ENCODE measurements around the gene SPOCK2. TPM values are rescaled to one million over a fixed set of nuclear protein-coding genes. Genes with fewer than 3 reads are reported as not detected.

The SPOCK2 gene
- polyA plus RNA-seq, 1 donor from 2014 or later = 65.5 TPM

GRCh38 chr10:72098836-72099599 lies 10.7 kb upstream of the SPOCK2 start:
- Mint-ChIP-seq H3K9me3 (no peaks in the 10 kb centered on the region), H3K36me3 (peaks cover 23% of the 10 kb centered on the region), H3K4me3 (no peak overlapping the region), H3K27me3 (no peaks in the 10 kb centered on the region), H3K4me1 (peaks cover 0 to 5% (median 0%) of the 10 kb centered on the region in 3 donors), H3K27ac (no peak overlapping the region)

DNA sequence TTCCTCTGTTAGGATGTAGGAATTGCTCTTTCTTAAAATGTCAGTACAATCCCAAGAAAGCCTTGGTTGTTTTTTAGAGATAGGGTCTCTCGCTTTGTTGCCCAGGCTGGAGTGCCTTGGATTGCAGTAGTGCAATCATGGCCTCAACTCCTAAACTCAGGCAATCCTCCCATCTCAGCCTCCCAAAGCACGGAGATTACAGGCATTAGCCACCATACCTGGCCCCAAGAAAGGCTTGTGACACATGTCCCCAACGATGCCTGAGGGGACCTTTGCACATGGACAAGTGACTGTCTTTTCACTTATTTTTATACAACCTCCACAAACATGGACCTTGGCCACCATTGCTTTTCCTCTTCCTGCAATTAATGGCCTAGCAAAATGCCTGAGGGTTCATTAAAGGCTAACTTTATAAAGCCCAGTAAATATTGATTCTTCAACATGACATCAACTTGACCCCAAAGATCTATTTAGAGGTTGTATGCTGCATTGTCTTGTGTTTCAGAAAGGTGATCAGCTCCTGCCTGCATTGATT lies 10.0 kb upstream of the SPOCK2 start:
- Mint-ChIP-seq H3K4me3 (no peak overlapping the region), H3K36me3 (peaks cover 19% of the 10 kb centered on the region), H3K27me3 (no peaks in the 10 kb centered on the region), H3K27ac (no peak overlapping the region), H3K9me3 (no peaks in the 10 kb centered on the region), H3K4me1 (peaks cover 0 to 5% (median 0%) of the 10 kb centered on the region in 3 donors)

DNA sequence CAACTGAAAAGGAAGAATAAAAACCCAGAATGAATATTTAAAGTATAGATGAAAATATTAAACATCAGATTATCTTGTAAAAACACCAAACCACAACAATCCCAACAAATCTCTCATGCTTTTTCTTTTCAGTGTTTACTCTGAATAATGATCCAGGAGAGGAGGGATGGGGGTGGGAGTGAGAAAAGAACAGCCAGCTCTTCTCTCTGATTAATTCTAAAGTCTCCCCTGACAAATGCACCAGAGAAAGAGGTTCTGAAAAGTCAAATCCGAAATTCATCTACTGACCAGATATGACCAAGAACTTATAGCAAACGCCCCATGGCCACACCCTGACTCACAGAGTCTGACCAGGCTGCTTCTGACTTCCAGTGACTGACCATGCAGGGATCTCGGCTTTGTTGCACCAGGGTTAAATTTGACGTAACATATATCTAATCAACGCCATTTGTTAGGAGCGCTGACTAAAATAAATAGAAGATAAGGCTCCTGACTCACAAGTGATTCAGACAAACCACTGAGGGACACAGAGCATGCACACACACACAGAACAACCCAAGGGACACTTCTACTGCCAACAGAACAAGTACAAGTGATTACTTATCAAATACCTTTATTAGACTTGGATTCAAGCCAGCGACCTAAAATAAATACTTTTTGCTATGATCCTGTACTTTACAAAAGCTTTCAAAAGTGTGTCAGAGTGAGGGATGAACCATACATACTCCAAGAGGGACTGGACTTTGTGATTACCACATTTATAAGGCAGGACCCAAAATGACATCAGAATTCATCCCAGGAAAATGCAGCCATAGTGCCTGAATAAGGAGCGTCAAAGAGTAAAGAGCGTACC lies 9.3 kb upstream of the SPOCK2 start:
- Mint-ChIP-seq H3K4me3 (no peak overlapping the region), H3K27me3 (no peaks in the 10 kb centered on the region), H3K36me3 (peaks cover 15% of the 10 kb centered on the region), H3K4me1 (peaks cover 0 to 5% (median 0%) of the 10 kb centered on the region in 3 donors), H3K9me3 (no peaks in the 10 kb centered on the region), H3K27ac (no peak overlapping the region)

DNA sequence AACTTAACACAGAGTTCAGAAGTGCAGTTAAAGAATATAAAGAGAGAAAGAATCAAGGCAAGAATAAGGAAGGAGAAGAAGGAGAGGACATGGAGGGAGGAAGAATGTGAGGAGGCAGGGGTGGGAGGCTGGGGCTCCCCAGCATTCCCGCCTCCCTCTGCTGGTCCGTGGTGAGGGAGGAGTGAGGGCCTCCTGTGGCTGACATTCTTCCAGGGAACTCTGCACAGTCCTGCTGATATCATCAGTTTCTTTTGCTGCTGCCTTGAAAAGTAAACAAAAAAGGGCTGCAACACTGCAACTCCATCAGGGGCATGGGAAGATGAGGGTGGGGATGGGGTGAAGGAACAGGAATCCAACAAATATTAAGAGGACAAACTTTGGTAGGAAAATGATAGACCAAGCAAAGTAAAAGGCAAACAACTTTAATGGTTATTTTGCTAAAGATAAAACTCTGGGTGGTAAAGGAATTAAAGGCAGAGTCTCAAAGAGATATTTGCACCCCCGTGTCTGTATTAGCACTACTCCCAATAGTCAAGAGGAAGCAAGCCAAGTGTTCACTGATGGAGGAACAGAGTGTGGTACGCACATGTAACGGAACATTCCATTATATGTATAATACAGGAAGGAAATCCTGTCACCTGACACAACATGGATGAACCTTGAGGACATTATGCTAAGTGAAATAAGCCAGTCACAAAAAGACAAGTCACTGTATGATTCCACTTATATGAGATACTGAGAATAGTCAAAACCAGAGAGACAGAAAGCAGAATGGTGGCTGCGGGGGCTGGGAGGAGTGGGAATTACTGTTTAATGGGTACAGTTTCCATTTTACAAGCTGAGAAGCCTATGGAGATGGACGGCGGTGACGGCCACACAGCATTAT lies 8.0 kb upstream of the SPOCK2 start:
- Mint-ChIP-seq H3K36me3 (peaks cover 7% of the 10 kb centered on the region), H3K27ac (peak overlapping the region in 2 of 3 donors; percentile 6 to 36)

DNA sequence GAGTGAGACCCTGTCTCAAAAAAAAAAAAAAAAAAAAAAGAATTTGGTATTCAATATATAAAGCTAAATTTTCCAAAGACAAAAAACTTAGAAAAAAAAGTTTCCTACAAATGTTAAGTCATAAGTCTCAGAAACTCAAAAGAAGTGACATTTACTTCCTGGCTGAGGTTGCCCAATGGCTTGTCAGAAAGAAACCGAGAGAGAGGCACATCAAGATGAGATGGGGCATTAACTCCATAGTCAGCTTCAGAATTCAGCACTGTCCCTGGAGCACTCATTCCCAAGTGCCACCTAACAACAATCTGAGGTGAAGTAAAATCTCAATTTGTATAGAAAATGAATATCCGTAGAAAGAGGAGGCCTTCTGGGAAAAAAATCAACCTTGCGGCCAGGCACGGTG lies 6.8 kb upstream of the SPOCK2 start:
- Mint-ChIP-seq H3K27me3 (peaks cover under 1% of the 10 kb centered on the region), H3K4me1 (peaks cover 0 to 6% (median 2%) of the 10 kb centered on the region in 3 donors), H3K4me3 (no peak overlapping the region), H3K9me3 (no peaks in the 10 kb centered on the region), H3K36me3 (peaks cover 7% of the 10 kb centered on the region), H3K27ac (no peak overlapping the region)

More for the DNA sequence above, 8.0 kb upstream of the SPOCK2 start:
- Mint-ChIP-seq H3K4me3 (no peak overlapping the region), H3K4me1 (peaks cover 0 to 5% (median 2%) of the 10 kb centered on the region in 3 donors), H3K9me3 (no peaks in the 10 kb centered on the region), H3K27me3 (no peaks in the 10 kb centered on the region)

GRCh38 chr10:72094574-72094973 lies 6.2 kb upstream of the SPOCK2 start:
- Mint-ChIP-seq H3K27ac (no peak overlapping the region), H3K4me3 (no peak overlapping the region), H3K4me1 (peaks cover 0 to 12% (median 4%) of the 10 kb centered on the region in 3 donors), H3K27me3 (peaks cover 1% of the 10 kb centered on the region), H3K36me3 (peaks cover 4% of the 10 kb centered on the region), H3K9me3 (no peaks in the 10 kb centered on the region)

- Mint-ChIP-seq H3K36me3 (peaks cover 4% of the 10 kb centered on the region), H3K4me3 (no peak overlapping the region), H3K4me1 (peaks cover 2 to 14% (median 12%) of the 10 kb centered on the region in 3 donors), H3K27me3 (peaks cover 1% of the 10 kb centered on the region), H3K27ac (no peak overlapping the region), H3K9me3 (no peaks in the 10 kb centered on the region)
Observed at GRCh38 chr10:72093450-72093849, 5.1 kb upstream of the SPOCK2 start.

DNA sequence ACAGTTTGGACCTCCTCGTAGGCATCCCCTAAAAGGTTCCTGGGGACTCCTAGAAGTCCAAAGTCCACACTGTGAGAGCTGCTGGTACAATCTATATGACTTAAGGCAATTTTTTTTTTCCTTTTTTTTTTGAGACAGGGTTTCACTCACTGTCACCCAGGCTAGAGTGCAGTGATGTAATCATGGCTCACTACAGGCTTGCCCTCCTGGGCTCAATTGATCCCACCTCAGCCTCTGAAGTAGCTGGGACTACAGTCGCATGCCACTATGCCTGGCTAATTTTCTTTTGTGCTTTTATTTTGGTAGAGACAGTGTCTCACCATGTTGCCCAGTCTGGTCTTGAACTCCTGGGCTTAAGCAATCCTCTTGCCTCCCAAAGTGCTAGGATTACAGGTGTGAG lies 4.6 kb upstream of the SPOCK2 start:
- no peak overlapping the region for H3K27ac Mint-ChIP-seq
- H3K36me3 Mint-ChIP-seq = peaks cover 4% of the 10 kb centered on the region
- H3K27me3 Mint-ChIP-seq = peaks cover 1% of the 10 kb centered on the region
- H3K4me1 Mint-ChIP-seq = peaks cover 5 to 17% (median 14%) of the 10 kb centered on the region in 3 donors
- H3K9me3 Mint-ChIP-seq = peaks cover 0 to 2% (median 0%) of the 10 kb centered on the region in 3 donors
- H3K4me3 Mint-ChIP-seq = no peak overlapping the region

- Mint-ChIP-seq H3K27ac (peak overlapping the region in 1 of 3 donors; percentile 29), H3K4me3 (no peak overlapping the region), H3K27me3 (peaks cover 1% of the 10 kb centered on the region), H3K4me1 (peaks cover 5 to 17% (median 14%) of the 10 kb centered on the region in 3 donors), H3K9me3 (peaks cover 0 to 2% (median 0%) of the 10 kb centered on the region in 3 donors), H3K36me3 (peaks cover 4% of the 10 kb centered on the region)
Observed at GRCh38 chr10:72092171-72092924, 4.0 kb upstream of the SPOCK2 start.

- peaks cover 10 to 28% (median 26%) of the 10 kb centered on the region in 3 donors for H3K4me1 Mint-ChIP-seq
- H3K9me3 Mint-ChIP-seq = peaks cover 0 to 2% (median 0%) of the 10 kb centered on the region in 3 donors
- H3K4me3 Mint-ChIP-seq = peak overlapping the region in 1 of 4 donors; percentile 97
- peaks cover 3% of the 10 kb centered on the region for H3K36me3 Mint-ChIP-seq
- H3K27me3 Mint-ChIP-seq = peaks cover 1% of the 10 kb centered on the region
- peak overlapping the region; percentile 65 to 99 (median 99) for H3K27ac Mint-ChIP-seq
Observed at GRCh38 chr10:72090326-72090725, 2.0 kb upstream of the SPOCK2 start.

- peaks cover 10 to 34% (median 33%) of the 10 kb centered on the region in 3 donors for H3K4me1 Mint-ChIP-seq
- peak overlapping the region; percentile 65 to 99 (median 99) for H3K27ac Mint-ChIP-seq
- H3K4me3 Mint-ChIP-seq = peak overlapping the region; percentile 11 to 97 (median 54)
- peaks cover 1% of the 10 kb centered on the region for H3K27me3 Mint-ChIP-seq
- peaks cover 3% of the 10 kb centered on the region for H3K36me3 Mint-ChIP-seq
- peaks cover 0 to 2% (median 0%) of the 10 kb centered on the region in 3 donors for H3K9me3 Mint-ChIP-seq
Observed at GRCh38 chr10:72089618-72090017, 1.3 kb upstream of the SPOCK2 start.

DNA sequence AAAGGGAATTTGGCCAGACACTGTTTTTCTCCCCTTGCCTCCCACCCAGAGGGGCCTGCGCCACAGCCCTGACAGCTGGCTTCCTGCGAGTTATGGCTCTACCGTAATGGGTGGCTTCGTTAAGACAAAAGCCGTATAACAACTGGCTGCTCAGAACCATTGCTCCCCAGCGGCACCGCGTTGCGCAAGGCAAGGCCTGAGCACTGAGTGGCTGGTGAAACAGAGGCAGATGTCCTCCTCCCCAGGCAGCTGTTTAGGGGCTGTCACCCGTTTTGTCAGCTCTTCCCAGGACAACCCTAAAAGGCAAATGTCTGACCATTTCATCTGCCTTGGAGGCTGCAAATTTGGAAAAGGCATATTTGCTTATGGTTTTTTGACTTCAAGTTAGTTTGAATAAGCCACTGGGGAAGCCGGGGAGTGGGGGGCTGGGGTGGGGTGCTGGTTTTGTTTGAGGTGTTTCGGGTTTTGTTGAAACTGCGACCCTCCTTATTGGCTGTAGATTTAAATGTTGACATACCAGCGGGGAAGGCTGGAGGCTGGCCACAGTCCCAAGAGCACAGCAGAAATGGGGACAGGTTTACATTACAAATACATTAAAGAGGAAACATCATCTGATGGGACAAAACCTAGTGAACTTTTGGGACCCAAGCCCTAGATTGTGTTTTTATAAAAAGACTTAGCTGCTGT lies 681 bp upstream of the SPOCK2 start:
- H3K4me1 Mint-ChIP-seq = peaks cover 10 to 36% (median 33%) of the 10 kb centered on the region in 3 donors
- peaks cover 1% of the 10 kb centered on the region for H3K27me3 Mint-ChIP-seq
- peak overlapping the region; percentile 98 to 99 (median 99) for H3K27ac Mint-ChIP-seq
- H3K4me3 Mint-ChIP-seq = peak overlapping the region; percentile 97 to 100 (median 100)
- H3K36me3 Mint-ChIP-seq = peaks cover 3% of the 10 kb centered on the region
- peaks cover 0 to 2% (median 0%) of the 10 kb centered on the region in 3 donors for H3K9me3 Mint-ChIP-seq

DNA sequence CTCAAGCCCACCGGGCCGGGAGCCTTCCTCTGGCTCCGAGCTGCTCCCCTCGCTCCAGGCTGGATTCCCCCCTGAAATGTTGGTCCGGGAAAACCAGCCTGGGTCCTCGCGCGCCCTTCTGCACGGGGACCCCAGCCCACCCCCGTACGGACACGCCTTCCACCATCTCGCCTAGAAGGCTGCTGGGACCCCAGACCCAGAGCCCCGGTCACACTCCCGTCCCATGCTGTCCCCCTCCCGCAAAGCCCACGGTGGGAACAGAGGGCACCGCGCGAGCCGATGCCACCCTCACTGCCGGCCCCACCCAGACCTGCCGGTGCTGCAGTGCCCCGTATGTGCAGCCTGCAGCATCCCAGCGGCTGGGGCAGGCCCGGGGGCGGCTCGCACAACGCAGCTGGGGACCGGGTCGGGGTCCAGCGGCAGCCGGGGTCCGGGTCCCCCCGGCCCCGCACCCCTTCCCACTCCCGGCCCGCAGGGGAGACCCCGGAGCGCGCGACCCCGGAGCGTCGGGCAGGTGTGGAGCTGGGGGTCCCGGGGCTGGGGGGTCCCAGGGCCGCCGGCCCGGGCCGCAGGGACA lies 871 bp downstream of the SPOCK2 start:
- peaks cover 1% of the 10 kb centered on the region for H3K27me3 Mint-ChIP-seq
- peak overlapping the region; percentile 98 to 99 (median 99) for H3K27ac Mint-ChIP-seq
- H3K9me3 Mint-ChIP-seq = peaks cover 0 to 2% (median 0%) of the 10 kb centered on the region in 3 donors
- H3K36me3 Mint-ChIP-seq = peaks cover 4% of the 10 kb centered on the region
- peak overlapping the region; percentile 93 to 100 (median 96) for H3K4me3 Mint-ChIP-seq
- peaks cover 14 to 43% (median 37%) of the 10 kb centered on the region in 3 donors for H3K4me1 Mint-ChIP-seq
